Thoracic aorta (tissue), 2 donors: ENCODE data around the gene KCNJ6. TPM values are rescaled to one million over a fixed set of nuclear protein-coding genes. Genes with fewer than 3 reads are reported as not detected.
"Not testable (repeated sequence)": the region's sequence is repeated elsewhere in the genome, so short reads cannot be mapped to it uniquely, and the experiment has no call there.

Experiments used
- ATAC-seq: fragments of 150-250 bp; one replicate; pipeline ENCODE4 v1.8.0; 2017; ENCODE audit warnings: low read depth; ENCODE audit not compliant: insufficient number of reproducible peaks, low FRiP score
- DNase-seq: peaks from one replicate; pipeline ENCODE4 v3.0.0-alpha.2; 2020; ENCODE audit warnings: low spot score
- H3K27ac ChIP-seq, 2 donors: fragments of 200-600 bp; sonication (generic); 1 replicate in 1 of 2; 2 replicates in 1 of 2; pipeline ENCODE4 v1.5.1; 2016; ENCODE audit warnings: mild to moderate bottlenecking in 2 of 2, moderate library complexity in 2 of 2
- H3K27me3 ChIP-seq: fragments of 200-600 bp; sonication (generic); replicated peaks from 2 replicates; pipeline ENCODE4 v1.6.0; 2016; ENCODE audit warnings: mild to moderate bottlenecking; ENCODE audit not compliant: insufficient read depth
- H3K36me3 ChIP-seq: fragments of 200-600 bp; sonication (generic); one replicate; pipeline ENCODE4 v1.5.1; 2016
- H3K4me1 ChIP-seq, 2 donors: fragments of 200-600 bp; sonication (generic); 1 replicate in 1 of 2; 2 replicates in 1 of 2; pipeline versions ENCODE4 v1.5.1 to v1.6.0; 2016; ENCODE audit warnings: low read depth in 2 of 2, mild to moderate bottlenecking in 1 of 2; ENCODE audit not compliant: control insufficient read depth in 1 of 2
- H3K4me3 ChIP-seq: fragments of 200-600 bp; sonication (generic); 2 replicates; pipeline ENCODE4 v1.5.1; 2016; ENCODE audit warnings: mild to moderate bottlenecking
- H3K9me3 ChIP-seq: fragments of 200-600 bp; sonication (generic); 2 replicates; pipeline ENCODE4 v1.5.1; 2016
- CTCF ChIP-seq: fragments of 200-600 bp; sonication (generic); IDR thresholded peaks from one replicate; pipeline ENCODE4 v1.5.1; 2019; ENCODE audit warnings: antibody characterized with exemption
- total RNA-seq, 2 donors: library from RNA; depleted of rRNA; stranded (reverse); fragments of >200 nt; gene quantifications; one replicate each; pipeline versions ENCODE4 v1.1.0 to v1.2.3, GENCODE V29; 2016

KCNJ6 gene
- total RNA-seq, 2 donors from 2014 or later = not detected

GRCh38 chr21:37578471-37579126 is 337.7 kb downstream of the KCNJ6 start:
- TF ChIP-seq CTCF = no peak

GRCh38 chr21:37576929-37577328 is 339.3 kb downstream of the KCNJ6 start:
- H3K4me3 ChIP-seq, H3K27ac ChIP-seq, H3K27me3 ChIP-seq, H3K36me3 ChIP-seq, H3K4me1 ChIP-seq, DNase-seq, ATAC-seq: not testable (repeated sequence)
- H3K9me3 ChIP-seq = peaks cover 11% of the 10 kb centered on the region

More at GRCh38 chr21:37578471-37579126, 337.7 kb downstream of the KCNJ6 start:
- Histone ChIP-seq H3K36me3 (no peaks in the 10 kb centered on the region), H3K27ac (no peak overlapping the region), H3K4me1 (no peaks in the 10 kb centered on the region), H3K27me3 (no peaks in the 10 kb centered on the region), H3K4me3 (no peak overlapping the region), H3K9me3 (peaks cover 11% of the 10 kb centered on the region)
- DNase-seq (no peak), ATAC-seq (no peak)

GRCh38 chr21:37575580-37575979 is 340.7 kb downstream of the KCNJ6 start:
- no peak overlapping the region for H3K4me3 ChIP-seq
- no peaks in the 10 kb centered on the region for H3K36me3 ChIP-seq
- TF ChIP-seq CTCF = no peak
- no peak overlapping the region for H3K27ac ChIP-seq
- H3K9me3 ChIP-seq = peaks cover 11% of the 10 kb centered on the region
- no peaks in the 10 kb centered on the region for H3K4me1 ChIP-seq
- ATAC-seq (no peak), DNase-seq (no peak)
- H3K27me3 ChIP-seq = no peaks in the 10 kb centered on the region

- ATAC-seq (no peak), DNase-seq (no peak)
- Histone ChIP-seq H3K4me3 (no peak overlapping the region), H3K27me3 (no peaks in the 10 kb centered on the region), H3K9me3 (peaks cover 11% of the 10 kb centered on the region), H3K36me3 (no peaks in the 10 kb centered on the region), H3K4me1 (no peaks in the 10 kb centered on the region), H3K27ac (no peak overlapping the region)
- no peak for TF ChIP-seq CTCF
Measured at GRCh38 chr21:37574751-37575150, 341.5 kb downstream of the KCNJ6 start.

- H3K27ac ChIP-seq = no peak overlapping the region
- ATAC-seq (no peak), DNase-seq (no peak)
- H3K9me3 ChIP-seq = peaks cover 9% of the 10 kb centered on the region
- H3K36me3 ChIP-seq = no peaks in the 10 kb centered on the region
- H3K4me1 ChIP-seq = no peaks in the 10 kb centered on the region
- no peaks in the 10 kb centered on the region for H3K27me3 ChIP-seq
- no peak for TF ChIP-seq CTCF
- H3K4me3 ChIP-seq = no peak overlapping the region
Measured at GRCh38 chr21:37574316-37574715, 341.9 kb downstream of the KCNJ6 start.

- Histone ChIP-seq H3K4me1 (no peaks in the 10 kb centered on the region), H3K36me3 (no peaks in the 10 kb centered on the region), H3K27ac (no peak overlapping the region), H3K4me3 (no peak overlapping the region), H3K9me3 (no peaks in the 10 kb centered on the region), H3K27me3 (no peaks in the 10 kb centered on the region)
- TF ChIP-seq CTCF = no peak
- DNase-seq = no peak
- no peak for ATAC-seq
Measured at GRCh38 chr21:37571442-37571841, 344.8 kb downstream of the KCNJ6 start.
